GM19438 (cell line): ENCODE data around the gene FTO.

Source experiments
- ATAC-seq: cut with Tn5 transposase; IDR thresholded peaks from one replicate; pipeline ENCODE4 v1.9.1; 2021; ENCODE audit warnings: low read depth; ENCODE audit not compliant: unreplicated experiment

FTO gene

GRCh38 chr16:54163197-54163843, 459.4 kb downstream of the FTO start:
- no peak for ATAC-seq

GRCh38 chr16:54164789-54165173, 460.8 kb downstream of the FTO start:
- ATAC-seq = no peak

- no peak for ATAC-seq
Measured at GRCh38 chr16:54165174-54165911, 461.4 kb downstream of the FTO start.

GRCh38 chr16:54165912-54166865, 462.2 kb downstream of the FTO start:
- ATAC-seq = no peak

- ATAC-seq = no peak
Measured at GRCh38 chr16:54169112-54169511, 465.2 kb downstream of the FTO start.

- ATAC-seq = no peak
Measured at GRCh38 chr16:54171626-54172537, 467.9 kb downstream of the FTO start.

GRCh38 chr16:54173490-54173889, 469.5 kb downstream of the FTO start:
- ATAC-seq = no peak

GRCh38 chr16:54174201-54174600, 470.2 kb downstream of the FTO start:
- ATAC-seq = no peak

GRCh38 chr16:54174750-54175149, 470.8 kb downstream of the FTO start:
- no peak for ATAC-seq

- no peak for ATAC-seq
Measured at GRCh38 chr16:54175169-54175551, 471.2 kb downstream of the FTO start.

- ATAC-seq = no peak
Measured at GRCh38 chr16:54175552-54176375, 471.8 kb downstream of the FTO start.

- no peak for ATAC-seq
Measured at GRCh38 chr16:54176376-54176901, 472.5 kb downstream of the FTO start.

- ATAC-seq = no peak
Measured at GRCh38 chr16:54177052-54177861, 473.3 kb downstream of the FTO start.

GRCh38 chr16:54177862-54178477, 474.0 kb downstream of the FTO start:
- no peak for ATAC-seq

GRCh38 chr16:54178478-54178976, 474.6 kb downstream of the FTO start:
- ATAC-seq = no peak

GRCh38 chr16:54180421-54181359, 476.7 kb downstream of the FTO start:
- no peak for ATAC-seq
